Right lobe of liver (tissue), 6 donors: ENCODE measurements around the gene LMTK2. TPM values are rescaled to one million over a fixed set of nuclear protein-coding genes. Genes with fewer than 3 reads are reported as not detected.
A peak's percentile ranks its signal among the peaks of the same experiment; 100 is the strongest.

Experiments used
- ATAC-seq, 4 donors: fragments of 200-7000 bp; cut with Tn5 transposase; one replicate each; pipeline ENCODE4 v1.9.1; 2020; ENCODE audit warnings: mild to moderate bottlenecking in 4 of 4, moderate library complexity in 4 of 4
- DNase-seq, 3 donors: peaks; one replicate each; pipeline ENCODE4 v3.0.0-alpha.2; 2020
- H3K27ac ChIP-seq, 3 donors: fragments of 200-600 bp; one replicate each; pipeline ENCODE4 v1.8.0; 2022
- H3K27me3 ChIP-seq, 2 donors: fragments of 200-600 bp; one replicate each; pipeline ENCODE4 v1.8.0; 2022
- H3K36me3 ChIP-seq, 4 donors: fragments of 200-600 bp; sonication (generic) in 1 of 4; one replicate each; pipeline versions ENCODE4 v1.5.1 to v1.8.0; 2017 to 2022; ENCODE audit warnings: control low read depth in 1 of 4
- H3K4me1 ChIP-seq, 4 donors: fragments of 200-600 bp; sonication (generic) in 1 of 4; one replicate each; pipeline versions ENCODE4 v1.5.1 to v1.8.0; 2017 to 2022; ENCODE audit warnings: control low read depth in 1 of 4
- H3K4me3 ChIP-seq, 3 donors: fragments of 200-600 bp; one replicate each; pipeline ENCODE4 v1.8.0; 2022
- H3K9me3 ChIP-seq, 4 donors: fragments of 200-600 bp; sonication (generic) in 1 of 4; one replicate each; pipeline versions ENCODE4 v1.5.1 to v1.8.0; 2017 to 2022; ENCODE audit warnings: control low read depth in 1 of 4
- CTCF ChIP-seq, 4 donors: fragments of 200-600 bp in 3 of 4; fragments of 450-650 bp in 1 of 4; IDR thresholded peaks; one replicate each; pipeline versions ENCODE4 v1.5.1 to v1.8.0; 2016 to 2022; ENCODE audit warnings: antibody characterized with exemption in 4 of 4, mild to moderate bottlenecking in 2 of 4
- POLR2A ChIP-seq: fragments of 450-650 bp; IDR thresholded peaks from one replicate; pipeline ENCODE4 v1.6.1; 2017; ENCODE audit warnings: antibody characterized with exemption, mild to moderate bottlenecking
- WGBS: methylation state at CpG from one replicate; pipeline ENCODE4 v1.1.6; 2018; ENCODE audit warnings: low coverage, low lambda C conversion rate; ENCODE audit not compliant: insufficient coverage; ENCODE audit errors: missing lambda C conversion rate; 5-methylcytosine and 5-hydroxymethylcytosine counted together
- intact Hi-C, 2 donors: fragments of 100-400 bp; cut with DNase I; formaldehyde crosslinking; loops; one replicate each; pipeline versions ENCODE4 v1.11.2 to v1.14.1; 2022
- total RNA-seq, 6 experiments: library from RNA; depleted of rRNA in 2 of 6; stranded (reverse); fragments of >200 nt in 2 of 6; fragmentation: NEBNext Ultra II Directional in 3 of 6; extraction: Animal tissue kit (Norgen Biotek cat#: 25700) in 3 of 6; gene quantifications; one replicate each; pipeline versions ENCODE4 v1.1.0 to v1.2.4, GENCODE V29; 2016 to 2023
- donor health status: DM: no; HTN: yes; CAD: no.
- donor health status: DM: no; HTN: no; CAD: no.
- donor health status: DM: no; HTN: no; CAD: no.
- donor health status: DM: no; HTN: yes; CAD: no.
- donor health status: DM: no; HTN: yes; CAD: no.

Gene LMTK2
- total RNA-seq, 6 experiments from 2014 or later, result 9.4 to 16.7 (median 13.9) TPM

GRCh38 chr7:98203261-98203963 is 96.8 kb downstream of the LMTK2 start:
- 90% methylated on average over 11 of the region's 28 CpGs for WGBS
- Histone ChIP-seq H3K27me3 (no peaks in the 10 kb centered on the region), H3K4me3 (no peak overlapping the region), H3K9me3 (no peaks in the 10 kb centered on the region), H3K36me3 (peaks cover 0 to 18% (median 9%) of the 10 kb centered on the region in 4 donors), H3K4me1 (no peaks in the 10 kb centered on the region), H3K27ac (no peak overlapping the region)
- intact Hi-C loops, result no loop called here
- DNase-seq (peak in 1 of 3 donors; percentile 38), ATAC-seq (peak in 1 of 4 donors; percentile 21)
- no peak for TF ChIP-seq CTCF (IDR thresholded peaks at IDR 0.05)
- no peak for TF ChIP-seq POLR2A

- no peak overlapping the region for H3K4me3 ChIP-seq
- H3K27me3 ChIP-seq, result no peaks in the 10 kb centered on the region
- H3K4me1 ChIP-seq, result no peaks in the 10 kb centered on the region
- H3K36me3 ChIP-seq, result peaks cover 0 to 18% (median 9%) of the 10 kb centered on the region in 4 donors
- intact Hi-C loops, result no loop called here
- DNase-seq (peak in 1 of 3 donors; percentile 21), ATAC-seq (no peak)
- WGBS, result 99% methylated on average over 15 of the region's 18 CpGs
- H3K27ac ChIP-seq, result no peak overlapping the region
- no peak for TF ChIP-seq CTCF (IDR thresholded peaks at IDR 0.05)
- TF ChIP-seq POLR2A, result no peak
- H3K9me3 ChIP-seq, result no peaks in the 10 kb centered on the region
Observed at GRCh38 chr7:98203964-98204605, 97.4 kb downstream of the LMTK2 start.

- no peak for TF ChIP-seq POLR2A
- TF ChIP-seq CTCF (IDR thresholded peaks at IDR 0.05), result no peak
- intact Hi-C loops, result no loop called here
- Histone ChIP-seq H3K27ac (no peak overlapping the region), H3K9me3 (no peaks in the 10 kb centered on the region), H3K4me3 (no peak overlapping the region), H3K4me1 (no peaks in the 10 kb centered on the region), H3K27me3 (no peaks in the 10 kb centered on the region), H3K36me3 (peaks cover 0 to 18% (median 9%) of the 10 kb centered on the region in 4 donors)
- no peak for ATAC-seq
- 84% methylated on average over 8 of the region's 11 CpGs for WGBS
- peak in 1 of 3 donors; percentile 16 for DNase-seq
Observed at GRCh38 chr7:98204670-98205069, 98.0 kb downstream of the LMTK2 start.

GRCh38 chr7:98205162-98205845 is 98.6 kb downstream of the LMTK2 start:
- H3K9me3 ChIP-seq, result no peaks in the 10 kb centered on the region
- H3K27me3 ChIP-seq, result no peaks in the 10 kb centered on the region
- TF ChIP-seq POLR2A, result no peak
- DNase-seq (peak in 1 of 3 donors; percentile 43), ATAC-seq (no peak)
- 95% methylated on average over 23 of the region's 47 CpGs for WGBS
- H3K4me1 ChIP-seq, result no peaks in the 10 kb centered on the region
- no peak overlapping the region for H3K27ac ChIP-seq
- peaks cover 0 to 18% (median 9%) of the 10 kb centered on the region in 4 donors for H3K36me3 ChIP-seq
- intact Hi-C loops, result no loop called here
- no peak overlapping the region for H3K4me3 ChIP-seq
